Measurements from ENCODE around the gene SLC9C1. TPM values are rescaled to one million over a fixed set of nuclear protein-coding genes. Genes with fewer than 3 reads are reported as not detected.

The SLC9C1 gene
- total RNA-seq, 1 experiment from 2014 or later: 0.79 TPM

- intact Hi-C loops (cut with micrococcal nuclease): no loop called here
- RAD21 ChIA-PET (ENCODE audit: low non-redundant PET in 1 of 2, low total read pairs in 2 of 2, uncharacterized antibody in 2 of 2, unreplicated experiment in 2 of 2): no interaction called here
- no peak overlapping the region for H3K27ac ChIP-seq (ENCODE audit: low read depth, low read length)
- no peaks in the 10 kb centered on the region for H3K79me2 ChIP-seq (ENCODE audit: insufficient read depth, low read length)
- H3K4me3 ChIP-seq (replicated peaks in 1 of 2; ENCODE audit: low read depth in 1 of 2, low read length in 2 of 2): no peak overlapping the region
- no peaks in the 10 kb centered on the region for H3K9me3 ChIP-seq (ENCODE audit: control insufficient read depth in 1 of 2, insufficient read depth in 1 of 2, low read depth in 1 of 2, low read length in 2 of 2)
- BruUV-seq (replicated peaks): no TSS peak
- ATAC-seq (no peak), DNase-seq (ENCODE audit: low read depth, low spot score) (no peak)
- H3K36me3 ChIP-seq (ENCODE audit: control insufficient read depth in 1 of 2, insufficient read depth in 2 of 2, low read length in 2 of 2): peaks cover 11 to 14% of the 10 kb centered on the region in 2 experiments; a peak in 2 of 4 replicates
- CTCF ChIA-PET: interaction anchor here (1.1 kb wide), 1 partner anchor 10 kb away, joined by 6 read pairs; no protein-coding TSS in a partner anchor
- POLR2A ChIA-PET: no interaction called here
- no peak overlapping the region for H3K9ac ChIP-seq (ENCODE audit: low read length)
- no peak for TF ChIP-seq ATF3 (IDR thresholded peaks at IDR 0.05)
- no peak for TF ChIP-seq JUND (IDR thresholded peaks at IDR 0.05)
- no peak for TF ChIP-seq EZH2 (IDR thresholded peaks at IDR 0.05)
- no peak for TF ChIP-seq SP1 (IDR thresholded peaks at IDR 0.05; ENCODE audit: low read depth)
- TF ChIP-seq TCF7L2 (IDR thresholded peaks at IDR 0.05; ENCODE audit: borderline replicate concordance, extremely low read depth, insufficient read depth, insufficient read length): no peak
- TF ChIP-seq CBX3 (IDR thresholded peaks at IDR 0.05; ENCODE audit: low read depth): no peak
- TF ChIP-seq REST (IDR thresholded peaks at IDR 0.05; ENCODE audit: low read depth): no peak
- no peak for TF ChIP-seq ELF1 (IDR thresholded peaks at IDR 0.05; ENCODE audit: borderline replicate concordance, low read depth)
- TF ChIP-seq FOSL1 (IDR thresholded peaks at IDR 0.05; ENCODE audit: low read depth): no peak
- no peak for TF ChIP-seq ZFX (IDR thresholded peaks at IDR 0.05)
- no peak for TF ChIP-seq RAD21 (IDR thresholded peaks at IDR 0.05; ENCODE audit: low read depth)
- TF ChIP-seq YY1 (IDR thresholded peaks at IDR 0.05; ENCODE audit: extremely low read depth, insufficient replicate concordance, low read depth, low read length): no peak
- TF ChIP-seq ZNF274 (IDR thresholded peaks at IDR 0.05; ENCODE audit: low read depth, low read length): no peak
- TF ChIP-seq POLR2AphosphoS5 (IDR thresholded peaks at IDR 0.05; ENCODE audit: low read depth, low read length): no peak
- no peak overlapping the region for H2AFZ ChIP-seq (ENCODE audit: low read depth, low read length, poor library complexity, severe bottlenecking)
- H3K4me1 ChIP-seq (ENCODE audit: control insufficient read depth in 1 of 2, insufficient read depth in 2 of 2, low read length in 2 of 2): no peaks in the 10 kb centered on the region
- no peaks in the 10 kb centered on the region for H4K20me1 ChIP-seq (ENCODE audit: insufficient read depth)
- H3K27me3 ChIP-seq (ENCODE audit: insufficient read depth, low read length): no peaks in the 10 kb centered on the region
- H3K9me2 ChIP-seq (ENCODE audit: insufficient read depth): no peaks in the 10 kb centered on the region
- H3K4me2 ChIP-seq (ENCODE audit: low read length): no peak overlapping the region
Measured at GRCh38 chr3:112121577-112122547, 172.2 kb downstream of the SLC9C1 start.

Measured in HCT116 (cell line).